Skin of body (tissue), 2 donors: Measurements from ENCODE around the gene MOB3A. TPM values are rescaled to one million over a fixed set of nuclear protein-coding genes. Genes with fewer than 3 reads are reported as not detected.
A peak's percentile ranks its signal among the peaks of the same experiment; 100 is the strongest.

Experiments used
- DNase-seq: peaks from one replicate; lab custom pipeline; 2025; lab: John Stamatoyannopoulos, UW
- total RNA-seq: library from RNA; depleted of rRNA; stranded (reverse); fragments of >200 nt; gene quantifications from one replicate; pipeline ENCODE4 v1.2.3, GENCODE V29; 2014

MOB3A gene
- total RNA-seq, 1 donor from 2014 or later = 16.2 TPM

- DNase-seq = no peak
Observed at GRCh38 chr19:2081873-2082810, 14.0 kb downstream of the MOB3A start.

GRCh38 chr19:2080336-2080988 is 15.7 kb downstream of the MOB3A start:
- DNase-seq = no peak

- no peak for DNase-seq
Observed at GRCh38 chr19:2079865-2080301, 16.2 kb downstream of the MOB3A start.

GRCh38 chr19:2079076-2079864 is 16.9 kb downstream of the MOB3A start:
- DNase-seq = no peak

GRCh38 chr19:2077833-2078619 is 18.1 kb downstream of the MOB3A start:
- DNase-seq = no peak

- DNase-seq = no peak
Observed at GRCh38 chr19:2077398-2077797, 18.7 kb downstream of the MOB3A start.

- no peak for DNase-seq
Observed at GRCh38 chr19:2076526-2076944, 19.6 kb downstream of the MOB3A start.

- DNase-seq = no peak
Observed at GRCh38 chr19:2072757-2073551, 23.2 kb downstream of the MOB3A start.

- DNase-seq = no peak
Observed at GRCh38 chr19:2070986-2071673, 25.0 kb downstream of the MOB3A start.

- DNase-seq = no peak
Observed at GRCh38 chr19:2070436-2070827, 25.7 kb downstream of the MOB3A start.

- no peak for DNase-seq
Observed at GRCh38 chr19:2064788-2065524, 31.2 kb downstream of the MOB3A start.

GRCh38 chr19:2064395-2064787 is 31.7 kb downstream of the MOB3A start:
- DNase-seq = no peak

GRCh38 chr19:2063824-2064223 is 32.3 kb downstream of the MOB3A start:
- DNase-seq = no peak

- DNase-seq = no peak
Observed at GRCh38 chr19:2062770-2063169, 33.4 kb downstream of the MOB3A start.

- DNase-seq = no peak
Observed at GRCh38 chr19:2062389-2062729, 33.8 kb downstream of the MOB3A start.

GRCh38 chr19:2061495-2062388 is 34.4 kb downstream of the MOB3A start:
- peak; percentile 97 for DNase-seq

GRCh38 chr19:2060884-2061494 is 35.1 kb downstream of the MOB3A start:
- DNase-seq = peak; percentile 73
